ENCODE measurements around the gene EPHA6.

Gene EPHA6

DNA sequence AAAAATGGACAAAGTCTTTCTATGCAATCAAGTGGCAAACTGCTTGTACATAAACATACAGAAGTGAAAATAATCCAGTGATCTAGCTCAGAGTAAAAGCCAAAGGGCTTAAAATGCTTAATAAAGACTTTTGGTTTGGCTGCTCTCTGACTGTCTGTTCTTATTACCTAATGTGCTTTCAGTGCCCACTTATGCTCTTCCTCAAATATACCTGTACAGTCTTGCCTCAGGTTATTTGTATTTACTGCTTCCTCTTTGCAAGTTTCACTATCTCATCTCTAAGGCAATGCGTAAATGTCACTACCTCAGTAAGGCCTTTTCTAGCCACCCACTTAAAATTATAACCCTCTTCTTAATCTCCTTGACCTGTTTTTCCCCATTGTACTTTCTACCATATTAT, 171.8 kb downstream of the EPHA6 start:
- TF ChIP-seq, protein P1, sequence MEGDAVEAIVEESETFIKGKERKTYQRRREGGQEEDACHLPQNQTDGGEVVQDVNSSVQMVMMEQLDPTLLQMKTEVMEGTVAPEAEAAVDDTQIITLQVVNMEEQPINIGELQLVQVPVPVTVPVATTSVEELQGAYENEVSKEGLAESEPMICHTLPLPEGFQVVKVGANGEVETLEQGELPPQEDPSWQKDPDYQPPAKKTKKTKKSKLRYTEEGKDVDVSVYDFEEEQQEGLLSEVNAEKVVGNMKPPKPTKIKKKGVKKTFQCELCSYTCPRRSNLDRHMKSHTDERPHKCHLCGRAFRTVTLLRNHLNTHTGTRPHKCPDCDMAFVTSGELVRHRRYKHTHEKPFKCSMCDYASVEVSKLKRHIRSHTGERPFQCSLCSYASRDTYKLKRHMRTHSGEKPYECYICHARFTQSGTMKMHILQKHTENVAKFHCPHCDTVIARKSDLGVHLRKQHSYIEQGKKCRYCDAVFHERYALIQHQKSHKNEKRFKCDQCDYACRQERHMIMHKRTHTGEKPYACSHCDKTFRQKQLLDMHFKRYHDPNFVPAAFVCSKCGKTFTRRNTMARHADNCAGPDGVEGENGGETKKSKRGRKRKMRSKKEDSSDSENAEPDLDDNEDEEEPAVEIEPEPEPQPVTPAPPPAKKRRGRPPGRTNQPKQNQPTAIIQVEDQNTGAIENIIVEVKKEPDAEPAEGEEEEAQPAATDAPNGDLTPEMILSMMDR (IDR thresholded peaks at IDR 0.05; ENCODE audit: low read depth, low read length): no peak
- DNase-seq (ENCODE audit: low read depth, low spot score): no peak
- no peak overlapping the region for H3K4me3 ChIP-seq (ENCODE audit: low read depth, low read length)
- in situ Hi-C loops (cut with HindIII; ENCODE audit: low sequenced_read_pairs): no loop called here

DNA sequence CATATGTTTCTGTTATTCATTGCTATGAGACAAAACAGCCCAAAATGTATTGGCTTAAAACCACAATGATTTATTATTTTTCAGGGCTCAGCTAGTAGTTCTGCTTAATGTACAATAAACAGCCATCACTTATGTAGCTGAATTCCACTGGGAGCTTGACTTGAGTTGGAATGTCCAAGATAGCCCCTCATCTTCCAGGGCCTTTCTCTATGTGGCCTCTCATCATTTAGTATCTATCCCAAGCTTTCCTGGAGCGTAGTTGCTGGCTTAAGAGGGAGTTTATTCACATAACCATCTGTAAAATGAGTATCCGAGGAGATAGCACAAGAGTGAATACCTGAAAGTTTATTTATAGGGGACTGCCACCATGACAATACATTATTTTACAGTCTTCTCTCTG, 176.8 kb downstream of the EPHA6 start:
- in situ Hi-C loops (cut with HindIII; ENCODE audit: low sequenced_read_pairs): no loop called here
- no peak for DNase-seq (ENCODE audit: low read depth, low spot score)
- H3K4me3 ChIP-seq (ENCODE audit: low read depth, low read length): no peak overlapping the region
- TF ChIP-seq, protein P1 (IDR thresholded peaks at IDR 0.05; ENCODE audit: low read depth, low read length): no peak

DNA sequence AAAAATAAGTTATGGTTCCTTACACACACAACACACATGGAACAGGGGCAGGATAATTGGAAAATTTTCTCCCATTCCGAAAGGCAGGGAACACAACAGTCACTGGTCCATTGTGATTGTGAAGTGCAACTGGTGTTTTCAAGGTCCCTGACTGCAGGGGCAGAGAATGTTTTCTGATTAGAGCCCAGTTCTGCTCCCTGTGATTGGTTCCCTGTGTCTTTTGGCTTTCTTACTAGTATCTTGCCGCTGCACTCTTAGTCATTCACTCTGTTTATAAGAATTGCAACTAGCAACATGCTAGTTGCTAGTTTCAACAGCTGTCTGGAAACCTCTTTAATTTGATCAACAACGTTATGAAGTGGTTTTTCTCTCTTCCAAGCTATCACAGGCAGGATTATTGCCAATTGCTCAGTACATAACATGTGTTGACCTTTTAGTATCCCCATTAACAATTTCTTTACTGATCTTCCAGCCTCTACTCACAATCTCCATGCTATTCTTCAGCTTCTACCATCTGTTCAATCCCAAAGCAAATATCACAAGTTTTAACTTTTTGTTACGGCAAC, 177.5 kb downstream of the EPHA6 start:
- TF ChIP-seq, protein P1 (IDR thresholded peaks at IDR 0.05; ENCODE audit: low read depth, low read length): no peak
- DNase-seq (ENCODE audit: low read depth, low spot score): no peak
- in situ Hi-C loops (cut with HindIII; ENCODE audit: low sequenced_read_pairs): no loop called here
- H3K4me3 ChIP-seq (ENCODE audit: low read depth, low read length): no peak overlapping the region

DNA sequence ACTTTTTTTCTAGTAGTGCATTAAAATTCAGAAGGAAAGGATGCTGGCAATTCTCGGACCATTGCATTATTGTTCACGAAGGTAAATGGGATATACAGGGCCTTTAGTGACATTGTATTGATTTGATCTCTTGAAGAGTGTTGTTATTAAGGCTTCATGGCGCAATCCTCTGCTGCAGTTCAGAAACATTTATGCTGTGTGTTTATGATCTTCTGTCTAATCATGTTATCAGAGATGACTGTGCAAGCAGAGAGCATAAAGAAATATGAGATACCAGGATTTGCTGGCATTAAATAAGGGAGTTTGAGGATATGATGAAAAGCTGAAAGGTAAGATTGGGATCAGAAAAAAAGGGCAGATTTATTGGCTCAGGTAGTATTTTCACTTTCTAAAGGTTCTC, 180.6 kb downstream of the EPHA6 start:
- in situ Hi-C loops (cut with HindIII; ENCODE audit: low sequenced_read_pairs): no loop called here
- no peak overlapping the region for H3K4me3 ChIP-seq (ENCODE audit: low read depth, low read length)
- DNase-seq (ENCODE audit: low read depth, low spot score): no peak
- TF ChIP-seq, protein P1 (IDR thresholded peaks at IDR 0.05; ENCODE audit: low read depth, low read length): no peak

DNA sequence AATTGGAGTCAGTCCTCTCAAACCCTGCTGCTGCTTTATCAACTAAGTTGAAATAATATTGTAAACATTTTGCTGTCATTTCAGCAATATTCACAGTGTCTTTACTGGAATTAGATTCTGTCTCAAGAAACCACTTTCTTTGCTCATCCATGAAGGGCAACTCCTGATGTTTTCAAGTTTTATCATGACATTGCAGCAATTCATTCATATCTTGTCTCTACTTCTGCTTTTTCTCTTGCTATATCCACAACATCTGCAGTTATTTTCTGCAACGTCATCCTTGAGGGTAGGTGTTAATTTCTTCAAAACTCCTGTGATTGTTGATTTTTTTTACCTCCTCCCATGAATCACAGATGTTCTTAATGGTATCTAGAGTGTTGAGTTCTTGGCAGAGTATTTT, 181.6 kb downstream of the EPHA6 start:
- no peak for DNase-seq (ENCODE audit: low read depth, low spot score)
- TF ChIP-seq, protein P1 (IDR thresholded peaks at IDR 0.05; ENCODE audit: low read depth, low read length): no peak
- in situ Hi-C loops (cut with HindIII; ENCODE audit: low sequenced_read_pairs): no loop called here
- no peak overlapping the region for H3K4me3 ChIP-seq (ENCODE audit: low read depth, low read length)

DNA sequence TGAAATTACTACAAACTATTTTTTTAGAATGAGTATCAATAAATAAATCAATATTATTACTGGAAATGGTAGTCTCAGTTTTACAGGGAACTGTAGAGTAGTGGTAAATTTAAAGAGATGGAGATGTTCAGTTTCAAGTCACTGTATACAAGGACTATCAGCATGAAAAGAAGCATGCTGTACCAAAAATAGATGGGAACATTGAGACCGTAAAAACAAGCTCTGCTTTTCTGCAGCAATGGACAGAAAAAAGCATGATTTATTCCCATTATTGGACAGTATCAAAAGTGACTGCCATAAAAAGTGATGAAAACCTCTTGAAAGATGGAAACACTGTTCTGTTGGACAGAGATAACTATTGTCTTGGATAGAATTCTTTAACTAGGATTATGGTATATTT, 187.2 kb downstream of the EPHA6 start:
- TF ChIP-seq, protein P1 (IDR thresholded peaks at IDR 0.05; ENCODE audit: low read depth, low read length): no peak
- DNase-seq (ENCODE audit: low read depth, low spot score): no peak
- in situ Hi-C loops (cut with HindIII; ENCODE audit: low sequenced_read_pairs): no loop called here
- H3K4me3 ChIP-seq (ENCODE audit: low read depth, low read length): no peak overlapping the region
